WERI-Rb-1 (cell line): Measurements from ENCODE around the gene ADAMTSL3.

Source experiments
- DNase-seq: peaks from one replicate; pipeline ENCODE4 v3.0.0-alpha.2; 2020
- H3K27ac ChIP-seq: fragments of 250-450 bp; sonication (Bioruptor Pico); 2 replicates; pipeline ENCODE4 v1.5.1; 2020; ENCODE audit warnings: mild to moderate bottlenecking, moderate library complexity
- H3K27me3 ChIP-seq: fragments of 250-450 bp; sonication (Bioruptor Pico); 2 replicates; pipeline ENCODE4 v1.5.1; 2021; ENCODE audit warnings: mild to moderate bottlenecking, low read depth, moderate library complexity; ENCODE audit not compliant: insufficient read depth, severe bottlenecking
- H3K36me3 ChIP-seq: fragments of 250-450 bp; sonication (Bioruptor Pico); 2 replicates; pipeline ENCODE4 v1.5.1; 2020; ENCODE audit warnings: mild to moderate bottlenecking, moderate library complexity
- H3K4me3 ChIP-seq: 2 replicates; pipeline ENCODE4 v1.5.1; 2011; ENCODE audit warnings: low read depth, mild to moderate bottlenecking, control low read depth, low read length
- H3K9me3 ChIP-seq: fragments of 250-450 bp; sonication (Bioruptor Pico); 2 replicates; pipeline ENCODE4 v1.5.1; 2021; ENCODE audit warnings: mild to moderate bottlenecking, moderate library complexity; ENCODE audit not compliant: severe bottlenecking
- CTCF ChIP-seq: IDR thresholded peaks from 2 replicates; pipeline ENCODE4 v1.5.1; 2011; ENCODE audit warnings: low read depth, mild to moderate bottlenecking, control low read depth, inconsistent platforms, low read length

Gene ADAMTSL3

GRCh38 chr15:83626171-83626802 is 27.6 kb upstream of the ADAMTSL3 start:
- Histone ChIP-seq H3K36me3 (no peaks in the 10 kb centered on the region), H3K27me3 (no peaks in the 10 kb centered on the region), H3K9me3 (no peaks in the 10 kb centered on the region), H3K4me3 (no peak overlapping the region), H3K27ac (no peak overlapping the region)
- TF ChIP-seq CTCF, result no peak
- DNase-seq, result no peak

GRCh38 chr15:83631534-83631933 is 22.4 kb upstream of the ADAMTSL3 start:
- no peak for DNase-seq
- Histone ChIP-seq H3K27ac (no peak overlapping the region), H3K4me3 (no peak overlapping the region), H3K27me3 (no peaks in the 10 kb centered on the region), H3K9me3 (no peaks in the 10 kb centered on the region), H3K36me3 (no peaks in the 10 kb centered on the region)
- no peak for TF ChIP-seq CTCF

- no peak for TF ChIP-seq CTCF
- Histone ChIP-seq H3K9me3 (no peaks in the 10 kb centered on the region), H3K27ac (no peak overlapping the region), H3K4me3 (no peak overlapping the region), H3K36me3 (no peaks in the 10 kb centered on the region), H3K27me3 (no peaks in the 10 kb centered on the region)
- no peak for DNase-seq
Measured at GRCh38 chr15:83643201-83643600, 10.7 kb upstream of the ADAMTSL3 start.

GRCh38 chr15:83644439-83644838 is 9.5 kb upstream of the ADAMTSL3 start:
- Histone ChIP-seq H3K27ac (no peak overlapping the region), H3K4me3 (no peak overlapping the region), H3K36me3 (no peaks in the 10 kb centered on the region), H3K27me3 (peaks cover 2% of the 10 kb centered on the region), H3K9me3 (no peaks in the 10 kb centered on the region)
- TF ChIP-seq CTCF, result no peak
- DNase-seq, result no peak

GRCh38 chr15:83650831-83651230 is 3.1 kb upstream of the ADAMTSL3 start:
- no peak for DNase-seq

More at GRCh38 chr15:83650831-83651230, 3.1 kb upstream of the ADAMTSL3 start:
- Histone ChIP-seq H3K27me3 (peaks cover 42% of the 10 kb centered on the region), H3K36me3 (no peaks in the 10 kb centered on the region), H3K27ac (no peak overlapping the region), H3K4me3 (no peak overlapping the region), H3K9me3 (no peaks in the 10 kb centered on the region)
- TF ChIP-seq CTCF, result no peak
